ENCODE results near the gene ETS2.

The ETS2 gene

GRCh38 chr21:38838598-38839327 lies 33.0 kb downstream of the ETS2 start:
- no peak overlapping the region for H3K4me3 ChIP-seq (ENCODE audit: low read depth, low read length)
- TF ChIP-seq CTCF (IDR thresholded peaks at IDR 0.05; ENCODE audit: borderline replicate concordance, insufficient read depth, low read depth, low read length) = no peak

- no peak overlapping the region for H3K4me3 ChIP-seq (ENCODE audit: low read depth, low read length)
- no peak for TF ChIP-seq CTCF (IDR thresholded peaks at IDR 0.05; ENCODE audit: borderline replicate concordance, insufficient read depth, low read depth, low read length)
Measured at GRCh38 chr21:38839328-38840286, 33.9 kb downstream of the ETS2 start.

- no peak for TF ChIP-seq CTCF (IDR thresholded peaks at IDR 0.05; ENCODE audit: borderline replicate concordance, insufficient read depth, low read depth, low read length)
- no peak overlapping the region for H3K4me3 ChIP-seq (ENCODE audit: low read depth, low read length)
Measured at GRCh38 chr21:38840456-38841300, 34.9 kb downstream of the ETS2 start.

GRCh38 chr21:38841472-38841871 lies 35.7 kb downstream of the ETS2 start:
- H3K4me3 ChIP-seq (ENCODE audit: low read depth, low read length) = no peak overlapping the region
- no peak for TF ChIP-seq CTCF (IDR thresholded peaks at IDR 0.05; ENCODE audit: borderline replicate concordance, insufficient read depth, low read depth, low read length)

- H3K4me3 ChIP-seq (ENCODE audit: low read depth, low read length) = no peak overlapping the region
Measured at GRCh38 chr21:38842079-38842478, 36.4 kb downstream of the ETS2 start.

More at GRCh38 chr21:38842079-38842478, 36.4 kb downstream of the ETS2 start:
- no peak for TF ChIP-seq CTCF (IDR thresholded peaks at IDR 0.05; ENCODE audit: borderline replicate concordance, insufficient read depth, low read depth, low read length)

Data from GM12875 (cell line).